Tibial nerve (tissue), 4 donors: ENCODE results near the gene TSHZ2.

Experiments used
- EP300 ChIP-seq, 2 donors: sonication (generic); formaldehyde crosslinking; IDR thresholded peaks; one replicate each; pipeline ENCODE4 v1.6.1; 2017; ENCODE audit warnings: antibody characterized with exemption in 2 of 2, mild to moderate bottlenecking in 1 of 2
- TF ChIP-seq, protein P1 (sequence below), 5 experiments: fragments of 200-600 bp in 3 of 5; fragments of 450-650 bp in 2 of 5; sonication (generic) in 3 of 5; IDR thresholded peaks; one replicate each; pipeline ENCODE4 v1.5.1; 2016 to 2019; ENCODE audit warnings: antibody characterized with exemption in 5 of 5, mild to moderate bottlenecking in 3 of 5, moderate library complexity in 2 of 5

DNA sequence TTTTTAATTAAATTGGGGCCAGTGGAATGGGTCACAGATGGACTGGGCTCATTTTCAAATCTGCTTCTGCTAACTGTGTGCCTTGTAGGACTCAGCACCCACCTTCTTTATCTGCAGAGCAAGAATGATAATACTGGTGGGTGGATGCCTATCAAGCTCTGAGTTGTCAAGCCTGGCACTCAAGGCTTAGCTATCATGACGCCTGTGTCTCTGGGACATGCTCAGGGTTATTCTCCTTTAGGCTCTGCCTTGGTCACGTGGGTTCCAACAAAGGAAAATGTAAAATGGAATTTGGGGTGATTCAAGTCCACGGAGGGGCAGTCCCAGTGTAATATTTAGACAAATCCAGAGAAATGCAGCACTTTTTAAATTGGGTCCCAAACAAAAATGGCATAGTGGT lies 202.3 kb downstream of the TSHZ2 start:
- TF ChIP-seq EP300 (IDR thresholded peaks at IDR 0.05): no peak
- TF ChIP-seq, protein P1, sequence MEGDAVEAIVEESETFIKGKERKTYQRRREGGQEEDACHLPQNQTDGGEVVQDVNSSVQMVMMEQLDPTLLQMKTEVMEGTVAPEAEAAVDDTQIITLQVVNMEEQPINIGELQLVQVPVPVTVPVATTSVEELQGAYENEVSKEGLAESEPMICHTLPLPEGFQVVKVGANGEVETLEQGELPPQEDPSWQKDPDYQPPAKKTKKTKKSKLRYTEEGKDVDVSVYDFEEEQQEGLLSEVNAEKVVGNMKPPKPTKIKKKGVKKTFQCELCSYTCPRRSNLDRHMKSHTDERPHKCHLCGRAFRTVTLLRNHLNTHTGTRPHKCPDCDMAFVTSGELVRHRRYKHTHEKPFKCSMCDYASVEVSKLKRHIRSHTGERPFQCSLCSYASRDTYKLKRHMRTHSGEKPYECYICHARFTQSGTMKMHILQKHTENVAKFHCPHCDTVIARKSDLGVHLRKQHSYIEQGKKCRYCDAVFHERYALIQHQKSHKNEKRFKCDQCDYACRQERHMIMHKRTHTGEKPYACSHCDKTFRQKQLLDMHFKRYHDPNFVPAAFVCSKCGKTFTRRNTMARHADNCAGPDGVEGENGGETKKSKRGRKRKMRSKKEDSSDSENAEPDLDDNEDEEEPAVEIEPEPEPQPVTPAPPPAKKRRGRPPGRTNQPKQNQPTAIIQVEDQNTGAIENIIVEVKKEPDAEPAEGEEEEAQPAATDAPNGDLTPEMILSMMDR (IDR thresholded peaks at IDR 0.05): no peak
